Hematopoietic multipotent progenitor cell (in vitro differentiated cells): ENCODE measurements around the gene TCEAL5. TPM values are rescaled to one million over a fixed set of nuclear protein-coding genes. Genes with fewer than 3 reads are reported as not detected.
"Not testable (repeated sequence)": the region's sequence is repeated elsewhere in the genome, so short reads cannot be mapped to it uniquely, and the experiment has no call there.

Experiments used
- DNase-seq, 3 donors: peaks; one replicate each; pipeline ENCODE4 v3.0.0-alpha.2; 2011 to 2015; ENCODE audit warnings: low read depth in 2 of 3, low spot score in 2 of 3
- total RNA-seq: library from RNA; depleted of rRNA; stranded (reverse); fragments of >200 nt; gene quantifications from one replicate; pipeline ENCODE4 v1.2.3, GENCODE V29; 2012

Gene TCEAL5
- 0.27 TPM for total RNA-seq

- DNase-seq = peak in 2 of 3 donors; percentile 42 to 67
Observed at GRCh38 chrX:103276581-103277002, at the start of gene TCEAL5. Gene TCEAL5 (minus strand): TSS chrX:103276750. CDS start chrX:103274563, 2,187 bp downstream.

GRCh38 chrX:103311399-103311780, 34.8 kb upstream of the TCEAL5 start:
- no peak for DNase-seq

GRCh38 chrX:103310555-103311398, 34.2 kb upstream of the TCEAL5 start, which contains the start of gene BEX2:
Gene BEX2 (minus strand): TSS chrX:103310990. CDS start chrX:103309976, 1,014 bp downstream.
- DNase-seq = peak; percentile 57 to 88 (median 80)

- DNase-seq = peak in 2 of 3 donors; percentile 14 to 54
Observed at GRCh38 chrX:103309860-103310554, 33.5 kb upstream of the TCEAL5 start.

- DNase-seq = not testable (repeated sequence)
Observed at GRCh38 chrX:103305666-103306065, 29.1 kb upstream of the TCEAL5 start.

- DNase-seq = no peak
Observed at GRCh38 chrX:103304705-103305104, 28.2 kb upstream of the TCEAL5 start.

GRCh38 chrX:103293118-103293517, 16.6 kb upstream of the TCEAL5 start:
- DNase-seq = no peak

- DNase-seq = no peak
Observed at GRCh38 chrX:103279624-103280023, 3.1 kb upstream of the TCEAL5 start.

- no peak for DNase-seq
Observed at GRCh38 chrX:103275947-103276567, 493 bp downstream of the TCEAL5 start.

GRCh38 chrX:103274284-103274683, 2.3 kb downstream of the TCEAL5 start:
- no peak for DNase-seq

GRCh38 chrX:103258275-103258674, 18.3 kb downstream of the TCEAL5 start:
- DNase-seq = no peak

- DNase-seq = no peak
Observed at GRCh38 chrX:103256651-103257050, 19.9 kb downstream of the TCEAL5 start.

GRCh38 chrX:103254921-103255493, 21.5 kb downstream of the TCEAL5 start, which contains the start of gene TCEAL8:
Gene TCEAL8 (minus strand): TSS chrX:103255155. CDS start chrX:103253979, 1,176 bp downstream.
- peak; percentile 11 to 75 (median 62) for DNase-seq

- peak in 2 of 3 donors; percentile 30 to 41 for DNase-seq
Observed at GRCh38 chrX:103254171-103254824, 22.3 kb downstream of the TCEAL5 start.

- no peak for DNase-seq
Observed at GRCh38 chrX:103253608-103254007, 22.9 kb downstream of the TCEAL5 start.

GRCh38 chrX:103250977-103251376, 25.6 kb downstream of the TCEAL5 start:
- DNase-seq = no peak

- DNase-seq = no peak
Observed at GRCh38 chrX:103249805-103250204, 26.7 kb downstream of the TCEAL5 start.

- peak in 1 of 3 donors; percentile 68 for DNase-seq
Observed at GRCh38 chrX:103248553-103248952, 28.0 kb downstream of the TCEAL5 start.

GRCh38 chrX:103240155-103240554, 36.4 kb downstream of the TCEAL5 start:
- DNase-seq = no peak

- DNase-seq = no peak
Observed at GRCh38 chrX:103236296-103236695, 40.3 kb downstream of the TCEAL5 start.
